ENCODE measurements around the gene TGOLN2. TPM values are rescaled to one million over a fixed set of nuclear protein-coding genes. Genes with fewer than 3 reads are reported as not detected.

TGOLN2 gene
- total and polyA plus RNA-seq, 10 of the 15 experiments (the other 5 are each of a cell fraction or from before 2014, with no cell fraction given), result 13.8 to 92.3 (median 49.4) TPM

DNA sequence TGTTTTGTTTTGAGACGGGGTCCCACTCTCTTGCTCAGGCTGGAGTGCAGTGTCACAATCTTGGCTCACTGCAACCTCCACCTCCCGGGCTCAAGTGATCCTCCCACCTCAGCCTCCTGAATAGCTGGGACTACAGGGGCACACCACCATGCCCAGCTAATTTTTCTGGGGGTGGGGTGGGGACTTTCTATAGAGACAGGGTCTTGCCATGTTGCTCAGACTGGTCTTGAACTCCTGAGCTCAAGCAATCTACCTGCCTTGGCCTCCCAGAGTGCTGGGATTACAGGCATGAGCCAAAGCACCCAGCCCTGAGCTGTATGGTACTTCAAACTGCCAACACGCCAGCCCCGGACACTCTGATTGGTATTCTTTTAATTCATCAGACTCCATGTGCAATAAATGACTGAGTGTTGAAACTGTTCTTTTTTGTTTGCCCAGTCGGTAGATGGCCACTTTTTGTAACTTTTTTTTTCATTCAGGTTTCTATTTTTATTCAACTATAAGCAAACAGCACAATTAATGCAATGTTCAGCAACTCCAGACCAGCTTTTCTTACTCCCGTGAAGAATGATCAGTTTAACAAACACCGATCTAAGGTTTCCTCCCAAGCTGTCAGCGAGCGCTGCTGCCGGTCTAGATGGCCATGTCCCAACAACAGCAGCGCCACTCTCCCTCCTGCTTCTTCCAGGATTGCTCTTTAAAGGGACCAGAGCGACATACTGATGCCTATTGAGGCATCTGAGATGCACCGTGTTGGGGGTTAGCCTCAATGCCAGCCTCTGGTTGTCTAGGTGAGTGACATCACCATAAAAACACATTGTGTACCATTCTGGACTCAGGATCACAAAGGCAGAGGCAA lies 12.5 kb upstream of the TGOLN2 start:
- intact Hi-C loops (cut with micrococcal nuclease; ENCODE audit: unreplicated experiment), result no loop called here
- SMC1A ChIA-PET (ENCODE audit: uncharacterized antibody, unreplicated experiment), result no interaction called here
- RAD21 ChIA-PET (ENCODE audit: unreplicated experiment), result no interaction called here
- no peak overlapping the region for H3K27ac ChIP-seq (ENCODE audit: control insufficient read depth, insufficient read depth)
- in situ Hi-C loops (cut with MboI), result no loop called here
- no peaks in the 10 kb centered on the region; a peak in 1 of 4 replicates for H3K27me3 ChIP-seq (replicated peaks in 1 of 2; ENCODE audit: control insufficient read depth in 2 of 2, insufficient read depth in 2 of 2, low read length in 1 of 2)
- WGBS (ENCODE audit: insufficient coverage, insufficient replicate concordance, low lambda C conversion rate, missing lambda C conversion rate), result 75% methylated on average over 13 of the region's 13 CpGs
- POLR2A ChIA-PET, result interaction anchor here (1.3 kb wide), 1 partner anchor 13 kb away, joined by 6 read pairs; the partner anchor contains the start of gene TGOLN2
- no peak for ATAC-seq
- no peaks in the 10 kb centered on the region for H3K79me2 ChIP-seq (ENCODE audit: control insufficient read depth, insufficient read depth, low read length)
- no peak overlapping the region for H2AFZ ChIP-seq (ENCODE audit: control insufficient read depth, low read depth, low read length)
- no peak overlapping the region for H3K4me2 ChIP-seq (ENCODE audit: control insufficient read depth, insufficient read depth)
- CTCF ChIA-PET, result interaction anchor here (0.8 to 1.4 kb wide), 2 partner anchors 42 to 73 kb away, joined by 3 read pairs; no protein-coding TSS in a partner anchor
- no peaks in the 10 kb centered on the region for H3K4me1 ChIP-seq (ENCODE audit: control insufficient read depth, insufficient read depth, low read length)
- no peak for DNase-seq (ENCODE audit: low read depth, low spot score)
- FAIRE-seq, result peak; percentile 52
- no peaks in the 10 kb centered on the region; a peak in 2 of 4 replicates for H3K36me3 ChIP-seq (ENCODE audit: control insufficient read depth in 2 of 2, insufficient read depth in 2 of 2, low read length in 1 of 2)
- no peak overlapping the region for H3K4me3 ChIP-seq
- no peaks in the 10 kb centered on the region for H3K9me3 ChIP-seq (replicated peaks; ENCODE audit: control insufficient read depth, insufficient read depth, low read length)
- no TSS peak for BruUV-seq (replicated peaks)
- H4K20me1 ChIP-seq (ENCODE audit: control insufficient read depth, insufficient read depth), result no peaks in the 10 kb centered on the region
- TF ChIP-seq TCF7 (IDR thresholded peaks at IDR 0.05; ENCODE audit: borderline replicate concordance), result no peak
- TF ChIP-seq MYB (IDR thresholded peaks at IDR 0.05; ENCODE audit: borderline replicate concordance, low read depth, low read length), result no peak
- TF ChIP-seq STAT1 (conservative IDR thresholded peaks at IDR 0.05), result no peak
- no peak for TF ChIP-seq POLR2AphosphoS2 (IDR thresholded peaks at IDR 0.05; ENCODE audit: low read depth, low read length)
- no peak for TF ChIP-seq SRF (IDR thresholded peaks at IDR 0.05; ENCODE audit: low read depth in 2 of 2, low read length in 2 of 2)
- no peak for TF ChIP-seq NFYA (IDR thresholded peaks at IDR 0.05; ENCODE audit: borderline replicate concordance, low read depth, low read length)
- no peak for TF ChIP-seq FOXM1 (IDR thresholded peaks at IDR 0.05; ENCODE audit: low read depth, low read length)
- no peak for TF ChIP-seq NR2C1 (IDR thresholded peaks at IDR 0.05)
- no peak for TF ChIP-seq NR2F1 (conservative IDR thresholded peaks at IDR 0.05)
- TF ChIP-seq ZNF217 (IDR thresholded peaks at IDR 0.05), result no peak
- no peak for TF ChIP-seq GABPA (IDR thresholded peaks at IDR 0.05; ENCODE audit: low read depth)
- H3K9ac ChIP-seq (ENCODE audit: control insufficient read depth, insufficient read depth, low read length), result no peak overlapping the region
